Iris pigment epithelial cell (primary cell): ENCODE results near the gene ASTL.
"Not testable (repeated sequence)": the region's sequence is repeated elsewhere in the genome, so short reads cannot be mapped to it uniquely, and the experiment has no call there.

ENCODE experiments used
- DNase-seq: peaks from one replicate; pipeline ENCODE4 v3.0.0-alpha.2; 2011; ENCODE audit warnings: low read depth

ASTL gene

GRCh38 chr2:96138179-96139145 lies at the start of gene ASTL:
TSS of gene ASTL (minus strand) at chr2:96138502. CDS start at chr2:96138436, 66 bp downstream.
- peak; percentile 34 for DNase-seq

- no peak for DNase-seq
Measured at GRCh38 chr2:96186562-96186961, 48.3 kb upstream of the ASTL start.

- no peak for DNase-seq
Measured at GRCh38 chr2:96185516-96185915, 47.2 kb upstream of the ASTL start.

DNA sequence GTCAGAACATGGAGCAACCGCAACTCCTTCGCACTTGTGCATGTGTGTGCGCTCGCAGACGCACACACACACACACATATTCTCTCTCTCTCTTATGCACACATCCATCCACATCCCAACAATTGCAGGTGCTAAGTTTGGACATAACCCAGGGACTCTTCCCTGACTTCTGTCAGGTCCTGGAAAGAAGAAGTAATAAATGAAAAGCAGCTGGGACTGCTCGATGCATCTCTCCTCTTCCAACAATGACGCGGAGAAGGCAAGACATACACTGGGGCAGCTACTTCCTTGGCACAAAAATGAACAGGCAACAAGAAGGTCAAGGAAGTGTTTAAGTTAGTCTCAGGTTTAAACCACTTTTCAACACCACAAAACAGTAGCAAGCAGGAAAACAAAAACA lies 46.7 kb upstream of the ASTL start:
- DNase-seq: no peak

GRCh38 chr2:96184188-96184587 lies 45.9 kb upstream of the ASTL start:
- no peak for DNase-seq

- no peak for DNase-seq
Measured at GRCh38 chr2:96181529-96181928, 43.2 kb upstream of the ASTL start.

GRCh38 chr2:96180521-96180920 lies 42.2 kb upstream of the ASTL start:
- DNase-seq: no peak

DNA sequence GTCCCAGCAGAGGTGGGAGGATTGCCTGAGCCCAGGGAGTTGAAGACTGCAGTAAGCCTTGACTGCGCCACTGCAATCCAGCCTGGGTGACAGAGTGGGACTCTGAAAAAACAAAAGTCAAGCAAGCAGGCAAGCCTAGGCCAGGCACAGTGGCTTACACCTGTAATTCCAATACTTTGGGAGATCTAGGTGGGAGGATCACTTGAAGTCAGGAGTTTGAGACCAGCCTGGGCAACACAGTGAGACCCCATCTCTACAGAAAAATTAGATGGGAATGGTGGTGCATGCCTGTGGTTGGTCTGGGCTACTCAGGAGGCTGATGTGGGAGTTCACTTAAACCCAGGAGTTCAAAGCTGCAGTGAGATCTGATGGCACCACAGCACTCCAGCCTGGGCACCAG lies 41.7 kb upstream of the ASTL start:
- DNase-seq: no peak

DNA sequence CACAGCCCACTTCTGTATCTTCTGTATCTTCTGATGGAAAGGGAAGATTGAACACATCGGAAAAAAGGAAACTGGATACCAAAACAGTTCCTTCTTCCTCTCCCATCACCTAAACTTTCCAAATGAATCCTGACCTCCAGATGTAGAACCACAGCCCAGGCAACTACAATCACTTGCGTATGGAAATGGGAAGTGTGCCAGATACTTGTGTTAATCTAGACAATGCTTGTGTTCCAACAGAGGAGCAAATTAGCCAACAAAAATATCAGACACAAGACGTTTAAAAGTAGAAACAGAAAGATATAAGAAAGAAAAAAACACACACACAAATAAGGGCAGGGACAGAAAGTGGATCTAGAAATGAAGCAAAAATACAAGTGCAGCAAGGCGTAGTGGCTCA lies 38.4 kb upstream of the ASTL start:
- no peak for DNase-seq

DNA sequence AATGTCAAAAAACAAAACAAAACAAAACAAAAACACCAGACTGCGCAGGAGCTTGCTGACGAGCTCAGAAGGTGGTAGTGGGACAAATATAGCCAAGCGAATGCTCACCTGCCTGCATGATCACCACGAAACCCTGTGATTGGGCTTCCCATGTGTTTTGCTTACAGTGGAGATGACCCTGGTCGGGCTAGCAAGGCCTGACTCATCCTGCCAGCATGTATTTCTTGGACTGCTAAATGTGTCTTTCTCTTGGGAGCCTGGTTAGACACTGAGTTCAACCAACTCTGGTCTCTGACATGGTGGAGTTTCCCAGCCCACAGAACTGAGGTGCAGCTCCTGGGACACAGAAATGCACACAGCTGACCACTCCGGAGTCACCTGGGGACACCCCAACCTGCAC lies 37.6 kb upstream of the ASTL start:
- peak; percentile 82 for DNase-seq

DNA sequence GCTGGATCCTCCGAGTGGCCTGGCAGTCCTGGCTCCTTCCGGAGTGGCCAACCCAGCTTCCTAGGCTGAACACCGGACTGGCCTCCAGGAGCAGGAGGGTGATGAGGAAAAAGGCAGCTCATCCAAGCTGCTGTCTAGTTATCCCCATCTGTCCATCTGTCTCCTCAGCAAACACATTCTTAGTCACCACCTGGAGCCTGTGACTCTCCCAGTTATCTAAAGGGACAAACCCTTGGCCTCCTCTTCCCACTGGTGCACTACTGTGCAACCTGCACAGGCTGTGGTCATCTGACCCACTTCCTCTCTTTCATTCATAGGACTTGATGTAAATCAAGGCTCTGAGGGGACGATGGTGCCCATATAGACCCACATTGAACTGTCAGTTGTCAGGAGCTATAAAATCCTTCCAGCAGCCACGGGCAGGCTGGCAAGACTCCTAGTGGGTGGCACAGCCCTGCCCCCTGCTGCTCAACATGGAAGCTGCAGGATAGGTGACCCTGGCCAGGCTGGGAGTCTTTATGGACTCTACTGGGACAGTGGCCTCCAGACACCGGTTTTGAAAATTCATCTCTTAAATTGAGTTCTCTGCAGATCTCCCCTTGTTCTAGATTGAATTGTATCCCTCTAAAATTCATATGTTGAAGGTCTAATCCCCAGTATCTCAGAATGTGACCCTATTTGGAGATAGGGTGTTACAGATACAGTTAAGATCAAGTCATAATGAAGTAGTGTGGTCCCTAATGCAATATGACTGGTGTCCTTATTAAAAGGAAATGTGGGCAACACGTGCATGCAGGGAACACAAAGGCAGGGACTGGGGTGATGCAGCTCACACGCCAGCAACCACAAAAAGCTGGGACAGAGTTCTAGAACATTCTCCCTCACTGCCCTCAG lies 36.2 kb upstream of the ASTL start:
- peak; percentile 50 for DNase-seq

DNA sequence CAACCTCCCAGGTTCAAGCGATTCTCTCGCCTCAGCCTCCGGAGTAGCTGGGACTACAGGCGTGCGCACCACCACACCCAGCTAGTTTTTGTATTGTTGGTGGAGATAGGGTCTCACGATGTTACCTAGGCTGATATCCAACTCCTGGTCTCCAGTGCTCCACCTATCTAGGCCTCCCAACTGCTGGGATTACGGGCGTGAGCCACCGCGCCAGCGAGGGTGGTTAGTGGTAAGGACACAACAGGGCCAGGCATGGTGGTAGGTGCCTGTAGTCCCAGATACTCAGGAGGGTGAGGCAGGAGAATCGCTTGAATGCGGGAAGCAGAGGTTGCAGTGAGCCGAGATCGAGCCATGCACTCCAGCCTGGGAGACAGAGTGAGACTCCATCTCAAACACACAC lies 33.5 kb upstream of the ASTL start:
- no peak for DNase-seq

GRCh38 chr2:96170626-96171025 lies 32.3 kb upstream of the ASTL start:
- no peak for DNase-seq

- DNase-seq: no peak
Measured at GRCh38 chr2:96169868-96170507, 31.7 kb upstream of the ASTL start.

- DNase-seq: no peak
Measured at GRCh38 chr2:96167407-96168013, 29.2 kb upstream of the ASTL start.

GRCh38 chr2:96164459-96165184 lies 26.3 kb upstream of the ASTL start:
- DNase-seq: no peak

DNA sequence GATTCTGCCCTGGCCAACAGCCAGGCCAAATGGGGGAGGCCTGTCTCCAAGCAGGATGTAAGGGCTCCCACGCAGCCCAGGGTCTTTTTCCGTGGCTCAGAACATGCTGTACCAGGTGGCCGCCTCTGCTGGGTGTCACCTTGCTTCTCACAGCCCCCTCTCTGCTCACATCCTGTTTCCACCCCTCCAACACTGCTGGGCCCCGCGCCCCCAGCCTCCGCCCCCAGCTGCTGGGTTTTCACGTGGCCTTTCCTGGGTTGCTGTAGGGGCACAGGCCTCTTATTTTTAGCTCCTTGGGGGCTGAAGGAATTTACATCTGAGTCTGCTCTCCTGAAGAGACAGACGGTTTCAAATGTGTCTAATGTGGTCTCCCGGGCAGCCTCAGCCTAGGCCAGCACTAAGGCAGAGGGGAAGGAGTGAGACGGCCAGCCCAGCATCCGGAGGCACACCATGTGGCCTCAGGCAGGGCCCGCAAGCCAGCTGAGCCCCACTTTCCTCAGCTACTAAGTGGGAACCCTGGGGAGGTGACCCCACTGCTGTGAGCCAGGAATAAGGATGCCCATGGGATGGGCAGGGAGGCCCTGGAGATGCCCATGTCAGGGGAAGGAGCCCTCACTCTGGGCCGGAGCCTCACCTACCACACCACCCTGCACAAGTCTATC lies 25.6 kb upstream of the ASTL start:
- no peak for DNase-seq

DNA sequence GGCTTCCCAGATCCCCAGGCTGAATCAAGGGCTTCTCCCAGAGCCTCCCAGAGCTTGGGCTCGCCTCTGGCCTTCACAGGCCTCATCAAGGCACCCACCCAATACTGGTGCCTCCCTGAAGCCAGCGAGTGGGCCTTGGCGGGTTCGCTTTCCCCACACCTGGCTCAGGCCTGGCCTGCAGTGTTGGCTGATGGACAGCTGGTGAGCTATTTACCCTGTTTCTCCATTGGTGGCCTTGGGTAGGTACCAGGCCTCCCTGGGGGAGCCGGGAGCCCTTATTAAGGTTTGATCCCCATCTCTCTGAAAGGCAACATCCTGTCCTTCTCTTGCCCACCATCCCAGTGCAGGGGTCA lies 25.1 kb upstream of the ASTL start:
- no peak for DNase-seq

GRCh38 chr2:96161898-96162297 lies 23.6 kb upstream of the ASTL start:
- DNase-seq: no peak

DNA sequence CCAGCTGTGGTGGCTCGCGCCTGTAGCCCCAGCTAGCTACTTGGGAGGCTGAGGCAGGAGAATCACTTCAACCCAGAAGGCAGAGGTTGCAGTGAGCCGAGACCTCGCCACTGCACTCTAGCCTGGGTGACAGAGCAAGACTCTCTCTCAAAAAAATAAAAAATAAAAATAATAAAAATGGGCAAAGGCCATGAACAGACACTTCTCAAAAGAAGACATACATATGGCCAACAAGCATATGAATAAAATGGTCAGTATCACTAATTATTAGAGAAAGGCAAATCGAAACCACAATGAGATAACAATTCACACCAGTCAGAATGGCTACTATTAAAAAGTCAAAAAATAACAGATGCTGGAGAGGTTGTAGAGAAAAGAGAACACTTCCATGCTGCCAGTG lies 22.1 kb upstream of the ASTL start:
- DNase-seq: not testable (repeated sequence)
